Neuronal stem cell (in vitro differentiated cells): ENCODE data around the gene KIF16B.

Experiments used
- DNase-seq: peaks from one replicate; pipeline ENCODE4 v3.0.0-alpha.2; 2013; ENCODE audit warnings: low spot score
- H2AFZ ChIP-seq: one replicate; pipeline ENCODE4 v1.6.1; 2013; ENCODE audit warnings: mild to moderate bottlenecking, low read length, inconsistent platforms
- H2AK5ac ChIP-seq: 2 replicates; pipeline ENCODE4 v1.6.1; 2013; ENCODE audit warnings: low read depth, mild to moderate bottlenecking, inconsistent platforms, low read length, moderate library complexity, mixed read lengths
- H2BK120ac ChIP-seq: 2 replicates; pipeline ENCODE4 v1.6.1; 2013; ENCODE audit warnings: low read depth, mild to moderate bottlenecking, inconsistent platforms, low read length, moderate library complexity, mixed read lengths
- H2BK12ac ChIP-seq: one replicate; pipeline ENCODE4 v1.6.1; 2013; ENCODE audit warnings: low read length, inconsistent platforms
- H2BK15ac ChIP-seq: 2 replicates; pipeline ENCODE4 v1.6.1; 2013; ENCODE audit warnings: mild to moderate bottlenecking, low read length, inconsistent platforms, mixed read lengths
- H2BK5ac ChIP-seq: one replicate; pipeline ENCODE4 v1.6.1; 2013; ENCODE audit warnings: inconsistent platforms, mild to moderate bottlenecking, low read length, moderate library complexity
- H3K14ac ChIP-seq: one replicate; pipeline ENCODE4 v1.6.1; 2013; ENCODE audit warnings: low read length, inconsistent platforms
- H3K18ac ChIP-seq: 2 replicates; pipeline ENCODE4 v1.6.1; 2013; ENCODE audit warnings: low read length, inconsistent platforms
- H3K23ac ChIP-seq: 2 replicates; pipeline ENCODE4 v1.6.1; 2013; ENCODE audit warnings: low read depth, mild to moderate bottlenecking, mixed read lengths, low read length, inconsistent platforms; ENCODE audit not compliant: poor library complexity
- H3K27ac ChIP-seq: replicated peaks from 3 replicates; pipeline ENCODE4 v1.5.1; 2013; ENCODE audit warnings: low read length, inconsistent platforms
- H3K27me3 ChIP-seq, 3 experiments: 2 replicates each; pipeline ENCODE4 v1.6.1; 2013; ENCODE audit warnings: low read length in 3 of 3, mild to moderate bottlenecking in 2 of 3, inconsistent platforms in 1 of 3, low read depth in 1 of 3, mixed read lengths in 1 of 3, moderate library complexity in 1 of 3; ENCODE audit not compliant: control insufficient read depth in 3 of 3, insufficient read depth in 3 of 3
- H3K36me3 ChIP-seq, 2 donors: replicated peaks in 1 of 2; 2 replicates each; pipeline ENCODE4 v1.6.1; 2013; ENCODE audit warnings: low read length in 2 of 2; ENCODE audit not compliant: control insufficient read depth in 2 of 2, insufficient read depth in 2 of 2
- H3K4ac ChIP-seq: 2 replicates; pipeline ENCODE4 v1.6.1; 2013; ENCODE audit warnings: inconsistent platforms, mild to moderate bottlenecking, low read length, moderate library complexity
- H3K4me1 ChIP-seq, 2 donors: 1 replicate in 1 of 2; 2 replicates in 1 of 2; pipeline ENCODE4 v1.6.1; 2013; ENCODE audit warnings: low read length in 2 of 2, low read depth in 1 of 2; ENCODE audit not compliant: control insufficient read depth in 2 of 2, insufficient read depth in 1 of 2
- H3K4me2 ChIP-seq: one replicate; pipeline ENCODE4 v1.6.1; 2013; ENCODE audit warnings: mild to moderate bottlenecking, low read length, inconsistent platforms; ENCODE audit not compliant: insufficient read depth, poor library complexity, severe bottlenecking
- H3K4me3 ChIP-seq, 2 donors: 2 replicates each; pipeline ENCODE4 v1.5.1; 2013; ENCODE audit warnings: low read length in 2 of 2, mild to moderate bottlenecking in 2 of 2, inconsistent platforms in 1 of 2, moderate library complexity in 1 of 2
- H3K79me1 ChIP-seq: one replicate; pipeline ENCODE4 v1.6.1; 2013; ENCODE audit warnings: low read depth, mild to moderate bottlenecking, inconsistent platforms, low read length, moderate library complexity
- H3K9ac ChIP-seq: one replicate; pipeline ENCODE4 v1.6.1; 2013; ENCODE audit warnings: mild to moderate bottlenecking, low read depth, low read length, inconsistent platforms; ENCODE audit not compliant: poor library complexity
- H3K9me3 ChIP-seq, 2 donors: replicated peaks in 1 of 2; 2 replicates each; pipeline versions ENCODE3 to v1.6.1; 2013; ENCODE audit warnings: low read length in 2 of 2, mild to moderate bottlenecking in 2 of 2, inconsistent platforms in 1 of 2, low read depth in 1 of 2, mixed read lengths in 1 of 2, moderate library complexity in 1 of 2; ENCODE audit not compliant: control insufficient read depth in 2 of 2, insufficient read depth in 1 of 2
- H4K8ac ChIP-seq: one replicate; pipeline ENCODE4 v1.6.1; 2013; ENCODE audit warnings: low read depth, mild to moderate bottlenecking, inconsistent platforms, low read length, moderate library complexity
- H4K91ac ChIP-seq: one replicate; pipeline ENCODE4 v1.6.1; 2013; ENCODE audit warnings: low read length, low read depth, mild to moderate bottlenecking, inconsistent platforms; ENCODE audit not compliant: poor library complexity
- WGBS, 2 donors: extraction: QIAGEN DNeasy Blood & Tissue Kit; methylation state at CpG; one replicate each; pipeline ENCODE4 v1.1.7; 2013; ENCODE audit warnings: missing lambda C conversion rate in 2 of 2, mixed read lengths in 1 of 2; ENCODE audit not compliant: insufficient read length in 2 of 2, insufficient replicate concordance in 1 of 2; ENCODE audit errors: extremely low coverage in 2 of 2; 5-methylcytosine and 5-hydroxymethylcytosine counted together

The KIF16B gene

DNA sequence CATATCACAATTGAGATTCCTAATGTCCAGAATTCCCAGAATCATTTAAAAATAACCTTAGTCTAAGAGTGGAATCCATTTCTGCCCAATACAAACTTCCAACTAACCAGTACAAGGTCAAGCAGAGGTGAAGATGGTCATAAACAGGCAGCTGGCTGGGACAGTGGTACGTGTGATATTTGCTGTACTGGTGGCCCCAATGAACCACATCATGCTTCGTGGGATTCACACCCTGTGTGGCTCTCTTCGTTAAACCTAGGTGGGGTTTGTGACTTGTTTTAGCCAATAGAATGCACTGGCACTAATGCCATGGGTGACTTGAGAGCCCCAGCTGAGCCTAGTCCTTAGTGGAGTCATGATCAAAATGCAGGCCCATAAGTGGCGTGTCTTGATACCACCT, 286.6 kb downstream of the KIF16B start:
- Histone ChIP-seq H3K9me3 (peaks cover 11 to 12% of the 10 kb centered on the region in 2 donors), H2BK120ac (no peak overlapping the region), H2BK12ac (no peak overlapping the region), H4K8ac (no peak overlapping the region), H3K4me3 (no peak overlapping the region), H4K91ac (no peak overlapping the region), H3K18ac (no peak overlapping the region), H2AK5ac (no peak overlapping the region), H3K4me1 (peaks cover 0 to 16% of the 10 kb centered on the region in 2 donors), H3K9ac (no peak overlapping the region), H3K27ac (no peak overlapping the region), H3K79me1 (no peaks in the 10 kb centered on the region), H3K4me2 (no peak overlapping the region), H2BK15ac (no peak overlapping the region), H2AFZ (no peak overlapping the region), H2BK5ac (no peak overlapping the region), H3K23ac (no peak overlapping the region), H3K27me3 (no peaks in the 10 kb centered on the region), H3K36me3 (no peaks in the 10 kb centered on the region), H3K14ac (no peak overlapping the region), H3K4ac (no peak overlapping the region)
- DNase-seq: no peak
- WGBS, 2 donors: no CpG with 5 or more reads among the region's 4 CpGs

GRCh38 chr20:16284385-16285100, 288.7 kb downstream of the KIF16B start:
- no peaks in the 10 kb centered on the region for H3K27me3 ChIP-seq
- 100% methylated on average over 1 of the region's 15 CpGs; no CpG with 5 or more reads in 1 of the 2 donors for WGBS, 2 donors
- no peak overlapping the region for H4K91ac ChIP-seq
- no peak for DNase-seq
- no peak overlapping the region for H3K4ac ChIP-seq
- no peak overlapping the region for H3K4me3 ChIP-seq
- no peak overlapping the region for H2BK120ac ChIP-seq
- no peak overlapping the region for H3K9ac ChIP-seq
- no peak overlapping the region for H2BK15ac ChIP-seq
- peak overlapping the region; percentile 31 for H3K18ac ChIP-seq
- no peaks in the 10 kb centered on the region for H3K79me1 ChIP-seq
- H2BK12ac ChIP-seq: no peak overlapping the region
- no peak overlapping the region for H3K4me2 ChIP-seq
- H4K8ac ChIP-seq: no peak overlapping the region
- H3K4me1 ChIP-seq: peaks cover 0 to 7% of the 10 kb centered on the region in 2 donors
- H3K9me3 ChIP-seq: peaks cover 11 to 13% of the 10 kb centered on the region in 2 donors
- peak overlapping the region; percentile 59 for H3K14ac ChIP-seq
- no peaks in the 10 kb centered on the region for H3K36me3 ChIP-seq
- no peak overlapping the region for H2AFZ ChIP-seq
- no peak overlapping the region for H2AK5ac ChIP-seq
- no peak overlapping the region for H2BK5ac ChIP-seq
- H3K23ac ChIP-seq: no peak overlapping the region
- no peak overlapping the region for H3K27ac ChIP-seq

GRCh38 chr20:16283978-16284377, 289.3 kb downstream of the KIF16B start:
- Histone ChIP-seq H3K79me1 (no peaks in the 10 kb centered on the region), H3K4me3 (no peak overlapping the region), H3K23ac (no peak overlapping the region), H2AK5ac (no peak overlapping the region), H3K4me1 (peaks cover 0 to 7% of the 10 kb centered on the region in 2 donors), H2BK15ac (no peak overlapping the region), H3K36me3 (no peaks in the 10 kb centered on the region), H3K4ac (no peak overlapping the region), H3K27ac (no peak overlapping the region), H2AFZ (no peak overlapping the region), H3K4me2 (no peak overlapping the region), H3K9me3 (peaks cover 11 to 13% of the 10 kb centered on the region in 2 donors), H3K14ac (no peak overlapping the region), H4K8ac (no peak overlapping the region), H3K27me3 (no peaks in the 10 kb centered on the region), H2BK120ac (no peak overlapping the region), H3K9ac (no peak overlapping the region), H2BK12ac (no peak overlapping the region), H3K18ac (peak overlapping the region; percentile 17), H2BK5ac (no peak overlapping the region), H4K91ac (no peak overlapping the region)
- no CpG with 5 or more reads among the region's 5 CpGs for WGBS, 2 donors
- DNase-seq: no peak

DNA sequence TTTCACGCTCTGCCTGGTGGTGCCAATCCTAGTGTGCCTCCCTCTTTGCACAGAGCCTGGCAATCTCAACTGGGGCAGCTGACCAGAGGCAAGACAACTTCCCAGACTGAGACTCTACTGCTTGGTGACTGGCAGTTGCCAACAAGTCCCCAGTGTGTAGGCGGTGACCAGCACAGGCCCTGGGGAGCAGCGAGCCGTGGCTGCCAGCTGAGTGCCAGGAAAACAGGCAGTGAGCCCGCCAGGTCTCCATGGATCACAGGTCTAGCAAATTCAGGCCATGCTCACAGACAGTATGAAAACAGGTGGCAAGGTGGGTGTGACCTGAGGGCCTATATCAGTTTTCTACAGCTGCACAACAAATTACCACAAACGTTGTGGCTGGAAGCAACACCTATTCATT, 289.9 kb downstream of the KIF16B start:
- Histone ChIP-seq H3K9me3 (peaks cover 11 to 13% of the 10 kb centered on the region in 2 donors), H3K27me3 (no peaks in the 10 kb centered on the region), H2BK120ac (no peak overlapping the region)

More for the DNA sequence above, 289.9 kb downstream of the KIF16B start:
- peaks cover 0 to 7% of the 10 kb centered on the region in 2 donors for H3K4me1 ChIP-seq
- no peak overlapping the region for H3K23ac ChIP-seq
- H4K91ac ChIP-seq: no peak overlapping the region
- no peak overlapping the region for H3K9ac ChIP-seq
- no peak overlapping the region for H3K27ac ChIP-seq
- no CpG with 5 or more reads among the region's 6 CpGs for WGBS, 2 donors
- no peaks in the 10 kb centered on the region for H3K36me3 ChIP-seq
- no peak overlapping the region for H3K14ac ChIP-seq
- H4K8ac ChIP-seq: no peak overlapping the region
- no peak overlapping the region for H2BK15ac ChIP-seq
- H3K18ac ChIP-seq: no peak overlapping the region
- H2BK5ac ChIP-seq: no peak overlapping the region
- H3K4me2 ChIP-seq: no peak overlapping the region
- H2BK12ac ChIP-seq: no peak overlapping the region
- H3K4ac ChIP-seq: no peak overlapping the region
- no peaks in the 10 kb centered on the region for H3K79me1 ChIP-seq
- H3K4me3 ChIP-seq: no peak overlapping the region
- H2AK5ac ChIP-seq: no peak overlapping the region
- DNase-seq: no peak
- H2AFZ ChIP-seq: no peak overlapping the region
